Stimulated activated naive CD4-positive, alpha-beta T cell (primary cell): Measurements from ENCODE around the gene DUSP7.

ENCODE experiments used
- DNase-seq, 6 experiments: peaks; one replicate each; lab custom pipeline; 2025; lab: John Stamatoyannopoulos, UW

Gene DUSP7

GRCh38 chr3:52068055-52068571 lies 11.7 kb upstream of the DUSP7 start:
- no peak for DNase-seq

- DNase-seq: no peak
Observed at GRCh38 chr3:52067526-52067925, 11.2 kb upstream of the DUSP7 start.

- DNase-seq: no peak
Observed at GRCh38 chr3:52067046-52067445, 10.7 kb upstream of the DUSP7 start.

- no peak for DNase-seq
Observed at GRCh38 chr3:52065264-52065756, 8.9 kb upstream of the DUSP7 start.

GRCh38 chr3:52064561-52064960 lies 8.2 kb upstream of the DUSP7 start:
- DNase-seq: no peak

GRCh38 chr3:52063026-52063723 lies 6.8 kb upstream of the DUSP7 start:
- no peak for DNase-seq

GRCh38 chr3:52062505-52062904 lies 6.1 kb upstream of the DUSP7 start:
- no peak for DNase-seq

- DNase-seq: no peak
Observed at GRCh38 chr3:52061121-52061910, 4.9 kb upstream of the DUSP7 start.

GRCh38 chr3:52059781-52060180 lies 3.4 kb upstream of the DUSP7 start:
- DNase-seq: no peak

GRCh38 chr3:52057812-52058495 lies 1.6 kb upstream of the DUSP7 start:
- DNase-seq: no peak

GRCh38 chr3:52056968-52057811 lies 819 bp upstream of the DUSP7 start:
- DNase-seq: peak; percentile 96 to 99 (median 98)

GRCh38 chr3:52055537-52056351 lies 627 bp downstream of the DUSP7 start:
- peak; percentile 16 to 67 (median 51) for DNase-seq

GRCh38 chr3:52054661-52055511 lies 1.5 kb downstream of the DUSP7 start:
- DNase-seq: peak in 4 of 6 experiments; percentile 20 to 39 (median 28)

- peak in 4 of 6 experiments; percentile 5 to 52 (median 24) for DNase-seq
Observed at GRCh38 chr3:52053307-52054304, 2.8 kb downstream of the DUSP7 start.

- DNase-seq: peak in 3 of 6 experiments; percentile 15 to 46 (median 30)
Observed at GRCh38 chr3:52052831-52053306, 3.5 kb downstream of the DUSP7 start.

- no peak for DNase-seq
Observed at GRCh38 chr3:52051444-52051843, 4.9 kb downstream of the DUSP7 start.

- DNase-seq: no peak
Observed at GRCh38 chr3:52050571-52050970, 5.8 kb downstream of the DUSP7 start.

GRCh38 chr3:52049503-52049902 lies 6.9 kb downstream of the DUSP7 start:
- no peak for DNase-seq
